NCI-H1436 (cell line): ENCODE measurements around the gene LAMA3.

ENCODE experiments used
- DNase-seq: peaks from one replicate; lab custom pipeline; 2025; lab: John Stamatoyannopoulos, UW

Gene LAMA3

GRCh38 chr18:23689031-23689615 is at the start of gene LAMA3:
Gene LAMA3 (plus strand): TSS chr18:23689453. CDS start chr18:23689684, 231 bp downstream.
- no peak for DNase-seq

GRCh38 chr18:23640052-23640451 is 49.2 kb upstream of the LAMA3 start:
- DNase-seq, result no peak

GRCh38 chr18:23641143-23641720 is 48.0 kb upstream of the LAMA3 start:
- DNase-seq, result no peak

GRCh38 chr18:23641937-23642666 is 47.2 kb upstream of the LAMA3 start:
- DNase-seq, result no peak

GRCh38 chr18:23643815-23644490 is 45.3 kb upstream of the LAMA3 start:
- DNase-seq, result no peak

GRCh38 chr18:23645568-23646175 is 43.6 kb upstream of the LAMA3 start:
- no peak for DNase-seq

GRCh38 chr18:23646282-23646681 is 43.0 kb upstream of the LAMA3 start:
- no peak for DNase-seq

GRCh38 chr18:23648456-23648855 is 40.8 kb upstream of the LAMA3 start:
- DNase-seq, result no peak

GRCh38 chr18:23648940-23649607 is 40.2 kb upstream of the LAMA3 start:
- no peak for DNase-seq

- no peak for DNase-seq
These were observed 38.0 kb upstream of the LAMA3 start for GRCh38 chr18:23650968-23651927.

GRCh38 chr18:23652232-23652631 is 37.0 kb upstream of the LAMA3 start:
- no peak for DNase-seq

- DNase-seq, result no peak
These were observed 31.0 kb upstream of the LAMA3 start for GRCh38 chr18:23658285-23658684.

- DNase-seq, result no peak
These were observed 27.4 kb upstream of the LAMA3 start for GRCh38 chr18:23661735-23662308.

- DNase-seq, result no peak
These were observed 26.7 kb upstream of the LAMA3 start, which contains the start of gene ANKRD29 for GRCh38 chr18:23662309-23663263. Gene ANKRD29 (minus strand): TSS chr18:23662911. CDS start chr18:23662730, 181 bp downstream.

GRCh38 chr18:23664674-23665073 is 24.6 kb upstream of the LAMA3 start:
- no peak for DNase-seq

- no peak for DNase-seq
These were observed 22.1 kb upstream of the LAMA3 start for GRCh38 chr18:23667114-23667513.

- no peak for DNase-seq
These were observed 20.5 kb upstream of the LAMA3 start for GRCh38 chr18:23668731-23669130.

GRCh38 chr18:23669202-23669766 is 20.0 kb upstream of the LAMA3 start:
- DNase-seq, result no peak
